Uterus (tissue), 4 donors: ENCODE data around the gene ANXA8L1. TPM values are rescaled to one million over a fixed set of nuclear protein-coding genes. Genes with fewer than 3 reads are reported as not detected.
"Not testable (repeated sequence)": the region's sequence is repeated elsewhere in the genome, so short reads cannot be mapped to it uniquely, and the experiment has no call there.

Source experiments
- DNase-seq, 2 donors: peaks; one replicate each; pipeline ENCODE4 v3.0.0-alpha.2; 2019 to 2020
- H3K27ac ChIP-seq, 2 donors: fragments of 200-600 bp; sonication (generic); 1 replicate in 1 of 2; 2 replicates in 1 of 2; pipeline ENCODE4 v1.5.1; 2016 to 2018
- H3K27me3 ChIP-seq, 2 donors: fragments of 200-600 bp; sonication (generic); one replicate each; pipeline ENCODE4 v1.5.1; 2018 to 2019; ENCODE audit warnings: control low read depth in 1 of 2
- H3K36me3 ChIP-seq, 2 donors: fragments of 200-600 bp; sonication (generic); one replicate each; pipeline ENCODE4 v1.5.1; 2019; ENCODE audit warnings: control low read depth in 1 of 2
- H3K4me1 ChIP-seq, 2 donors: fragments of 200-600 bp; sonication (generic); one replicate each; pipeline ENCODE4 v1.5.1; 2018 to 2019; ENCODE audit warnings: control low read depth in 1 of 2
- H3K4me3 ChIP-seq, 2 donors: fragments of 200-600 bp; sonication (generic); 1 replicate in 1 of 2; 2 replicates in 1 of 2; pipeline ENCODE4 v1.5.1; 2018 to 2019; ENCODE audit warnings: mild to moderate bottlenecking in 1 of 2
- H3K9me3 ChIP-seq, 2 donors: fragments of 200-600 bp; sonication (generic); one replicate each; pipeline ENCODE4 v1.5.1; 2019; ENCODE audit warnings: control low read depth in 1 of 2
- intact Hi-C: fragments of 100-400 bp; cut with DNase I; formaldehyde crosslinking; loops from one replicate; pipeline ENCODE4 v1.15.1; 2023; ENCODE audit warnings: low total_unique reads
- total RNA-seq, 4 donors: library from RNA; depleted of rRNA in 3 of 4; stranded (reverse); fragments of >200 nt in 3 of 4; gene quantifications; one replicate each; pipeline versions ENCODE4 v1.1.0 to v1.2.4, GENCODE V29; 2014 to 2023
- donor health status: DM: yes; HTN: yes; CAD: no.

ANXA8L1 gene
- total RNA-seq, 4 donors from 2014 or later: 0.52 to 0.90 TPM; not detected in 2

GRCh38 chr10:46440942-46441341, 65.4 kb downstream of the ANXA8L1 start:
- H3K36me3 ChIP-seq, intact Hi-C loops, H3K9me3 ChIP-seq, DNase-seq, H3K4me3 ChIP-seq, H3K27ac ChIP-seq, H3K4me1 ChIP-seq, H3K27me3 ChIP-seq: not testable (repeated sequence)

Other genes with a start within 250 kb of the ANXA8L1 start
- under 1 TPM in 1 of 4 donors, not detected in 3; 0.27 TPM for gene ANTXRL, start 88.8 kb upstream of the ANXA8L1 start, total RNA-seq
- gene NPY4R, start 90.2 kb downstream of the ANXA8L1 start, total RNA-seq: not detected
- gene GPRIN2, start 180.9 kb downstream of the ANXA8L1 start, total RNA-seq: 1 to 10 TPM in 1 of 4 donors, not detected in 3; 3.5 TPM
- 10 to 100 TPM in 2 of 4 donors, 1 to 10 TPM in 2; 3.0 to 22.8 (median 14.0) TPM for gene SYT15, start 203.4 kb downstream of the ANXA8L1 start, total RNA-seq